ENCODE data around the gene GDAP1L1. TPM values are rescaled to one million over a fixed set of nuclear protein-coding genes. Genes with fewer than 3 reads are reported as not detected.

The GDAP1L1 gene
- total RNA-seq, 1 donor from 2014 or later: not detected

- FAIRE-seq: no peak
- H3K36me3 ChIP-seq (ENCODE audit: control insufficient read depth, insufficient read depth, low read length): no peaks in the 10 kb centered on the region
- H3K27me3 ChIP-seq (ENCODE audit: control insufficient read depth, insufficient read depth, low read length): no peaks in the 10 kb centered on the region
- DNase-seq (ENCODE audit: low read depth): no peak
- no peak for TF ChIP-seq CTCF (IDR thresholded peaks at IDR 0.05; ENCODE audit: insufficient read depth, low read length, severe bottlenecking)
- H3K4me3 ChIP-seq (ENCODE audit: low read depth, low read length): no peak overlapping the region
Measured at GRCh38 chr20:44258226-44258890, 11.2 kb downstream of the GDAP1L1 start.

GRCh38 chr20:44264287-44264686 is 17.2 kb downstream of the GDAP1L1 start:
- Histone ChIP-seq H3K4me3 (ENCODE audit: low read depth, low read length) (no peak overlapping the region), H3K27me3 (ENCODE audit: control insufficient read depth, insufficient read depth, low read length) (no peaks in the 10 kb centered on the region), H3K36me3 (ENCODE audit: control insufficient read depth, insufficient read depth, low read length) (no peaks in the 10 kb centered on the region)
- FAIRE-seq (no peak), DNase-seq (ENCODE audit: low read depth) (no peak)
- no peak for TF ChIP-seq CTCF (IDR thresholded peaks at IDR 0.05; ENCODE audit: insufficient read depth, low read length, severe bottlenecking)

GRCh38 chr20:44268802-44269201 is 21.7 kb downstream of the GDAP1L1 start:
- TF ChIP-seq CTCF (IDR thresholded peaks at IDR 0.05; ENCODE audit: insufficient read depth, low read length, severe bottlenecking): no peak
- no peaks in the 10 kb centered on the region for H3K36me3 ChIP-seq (ENCODE audit: control insufficient read depth, insufficient read depth, low read length)
- no peaks in the 10 kb centered on the region for H3K27me3 ChIP-seq (ENCODE audit: control insufficient read depth, insufficient read depth, low read length)
- FAIRE-seq (no peak), DNase-seq (ENCODE audit: low read depth) (no peak)
- H3K4me3 ChIP-seq (ENCODE audit: low read depth, low read length): no peak overlapping the region

GRCh38 chr20:44271915-44272663 is 25.0 kb downstream of the GDAP1L1 start:
- FAIRE-seq: no peak
- no peaks in the 10 kb centered on the region for H3K27me3 ChIP-seq (ENCODE audit: control insufficient read depth, insufficient read depth, low read length)

More at GRCh38 chr20:44271915-44272663, 25.0 kb downstream of the GDAP1L1 start:
- Histone ChIP-seq H3K36me3 (ENCODE audit: control insufficient read depth, insufficient read depth, low read length) (no peaks in the 10 kb centered on the region), H3K4me3 (ENCODE audit: low read depth, low read length) (no peak overlapping the region)
- DNase-seq (ENCODE audit: low read depth): no peak
- TF ChIP-seq CTCF (IDR thresholded peaks at IDR 0.05; ENCODE audit: insufficient read depth, low read length, severe bottlenecking): no peak

Measured in bronchial epithelial cell (primary cell).